ENCODE results near the gene PPIP5K1. TPM values are rescaled to one million over a fixed set of nuclear protein-coding genes. Genes with fewer than 3 reads are reported as not detected.

Gene PPIP5K1
- total RNA-seq, 1 donor from 2014 or later, result 71.0 TPM

DNA sequence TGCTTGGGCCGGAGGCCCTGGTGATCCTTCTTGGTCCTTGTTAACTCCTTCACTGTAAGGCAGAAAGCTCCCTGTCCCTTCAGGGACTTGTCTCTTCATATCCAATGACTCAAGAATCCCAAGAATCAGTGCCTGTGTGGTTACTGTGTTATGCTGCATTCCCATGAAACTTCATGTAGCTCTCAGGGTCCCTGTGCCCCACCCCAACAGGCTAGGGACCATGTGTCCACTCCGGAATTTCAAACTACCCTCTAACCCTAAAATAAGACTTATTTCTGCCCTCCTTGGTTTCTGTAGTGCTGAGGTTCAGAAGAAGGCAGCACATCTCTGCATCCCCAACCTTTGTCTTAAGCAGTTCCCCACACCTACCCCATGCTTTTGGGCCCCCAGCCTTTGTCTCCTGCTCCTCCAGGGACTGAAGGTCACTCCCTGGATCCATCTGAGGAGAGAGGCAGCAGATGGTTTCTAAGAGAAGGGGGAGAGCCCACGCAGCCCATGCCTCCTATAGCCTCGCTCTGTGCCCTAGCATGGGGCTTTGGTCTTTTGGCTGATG lies 73.1 kb downstream of the PPIP5K1 start:
- H3K4me3 Mint-ChIP-seq, result no peak overlapping the region
- ChIA-PET CTCF (interaction anchor here (1.2 to 3.0 kb wide), 2 partner anchors 24 to 33 kb away, joined by 3 to 7 read pairs; partner anchors contain the start of gene TP53BP1), POLR2A (interaction anchor here (0.7 kb wide), 1 partner anchor 260 kb away, joined by 3 read pairs; the partner anchor contains the start of gene ELL3)
- no peak for TF ChIP-seq CTCF (IDR thresholded peaks at IDR 0.05)
- H3K4me1 Mint-ChIP-seq, result peaks cover 22% of the 10 kb centered on the region
- H3K36me3 Mint-ChIP-seq (ENCODE audit: low read depth), result no peaks in the 10 kb centered on the region
- DNase-seq (no peak), ATAC-seq (ENCODE audit: low read depth) (no peak)
- intact Hi-C loops (cut with micrococcal nuclease), result loop anchor here (10.0 kb wide), 1 partner anchor 308 kb away; the partner anchor contains the start of genes MFAP1 and WDR76
- no peaks in the 10 kb centered on the region for H3K9me3 Mint-ChIP-seq
- H3K27ac Mint-ChIP-seq, result no peak overlapping the region
- peaks cover 45% of the 10 kb centered on the region for H3K27me3 Mint-ChIP-seq

GRCh38 chr15:43516185-43516584 lies 73.8 kb downstream of the PPIP5K1 start:
- Mint-ChIP-seq H3K36me3 (ENCODE audit: low read depth) (no peaks in the 10 kb centered on the region), H3K4me1 (peaks cover 26% of the 10 kb centered on the region), H3K4me3 (no peak overlapping the region), H3K27ac (no peak overlapping the region), H3K9me3 (no peaks in the 10 kb centered on the region), H3K27me3 (peaks cover 46% of the 10 kb centered on the region)
- intact Hi-C loops (cut with micrococcal nuclease), result loop anchor here (10.0 kb wide), 1 partner anchor 309 kb away; the partner anchor contains the start of genes MFAP1 and WDR76
- ChIA-PET CTCF (interaction anchor here (1.2 to 3.0 kb wide), 3 partner anchors 23 to 40 kb away, joined by 3 to 7 read pairs (median 3); partner anchors contain the start of gene TP53BP1), POLR2A (no interaction called here)
- ATAC-seq (ENCODE audit: low read depth) (no peak), DNase-seq (no peak)
- no peak for TF ChIP-seq CTCF (IDR thresholded peaks at IDR 0.05)

DNA sequence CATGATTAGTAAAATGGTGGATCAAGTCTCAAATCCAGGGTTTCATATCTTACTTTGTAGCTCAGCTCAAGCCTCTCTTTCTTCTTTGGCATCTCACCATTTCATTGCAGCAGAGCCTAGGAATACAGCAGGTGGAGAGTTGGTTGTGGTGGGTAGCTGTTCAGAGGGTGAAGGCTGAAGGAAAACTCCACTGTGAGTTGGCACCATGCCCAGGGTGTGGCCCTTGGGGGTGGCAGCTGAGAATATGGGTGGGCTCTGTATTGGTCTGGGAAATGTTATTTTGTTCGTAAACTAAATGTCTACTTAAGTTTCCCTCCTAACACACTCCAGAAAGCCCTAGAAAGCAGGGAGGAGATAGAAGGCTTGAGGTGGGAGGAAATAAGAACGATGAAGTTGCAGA lies 74.3 kb downstream of the PPIP5K1 start:
- H3K36me3 Mint-ChIP-seq (ENCODE audit: low read depth), result no peaks in the 10 kb centered on the region
- no peak for DNase-seq
- POLR2A ChIA-PET, result no interaction called here
- intact Hi-C loops (cut with micrococcal nuclease), result loop anchor here (2.0 to 10.0 kb wide), 3 partner anchors 33 to 309 kb away; partner anchors contain the start of genes MFAP1 and WDR76
- H3K9me3 Mint-ChIP-seq, result no peaks in the 10 kb centered on the region
- no peak for TF ChIP-seq CTCF (IDR thresholded peaks at IDR 0.05)
- peaks cover 46% of the 10 kb centered on the region for H3K27me3 Mint-ChIP-seq
- CTCF ChIA-PET, result interaction anchor here (1.2 to 3.0 kb wide), 4 partner anchors 23 to 75 kb away, joined by 3 to 9 read pairs (median 5); partner anchors contain the start of gene TP53BP1
- peaks cover 29% of the 10 kb centered on the region for H3K4me1 Mint-ChIP-seq
- H3K4me3 Mint-ChIP-seq, result no peak overlapping the region
- ATAC-seq (ENCODE audit: low read depth), result no peak
- H3K27ac Mint-ChIP-seq, result no peak overlapping the region

DNA sequence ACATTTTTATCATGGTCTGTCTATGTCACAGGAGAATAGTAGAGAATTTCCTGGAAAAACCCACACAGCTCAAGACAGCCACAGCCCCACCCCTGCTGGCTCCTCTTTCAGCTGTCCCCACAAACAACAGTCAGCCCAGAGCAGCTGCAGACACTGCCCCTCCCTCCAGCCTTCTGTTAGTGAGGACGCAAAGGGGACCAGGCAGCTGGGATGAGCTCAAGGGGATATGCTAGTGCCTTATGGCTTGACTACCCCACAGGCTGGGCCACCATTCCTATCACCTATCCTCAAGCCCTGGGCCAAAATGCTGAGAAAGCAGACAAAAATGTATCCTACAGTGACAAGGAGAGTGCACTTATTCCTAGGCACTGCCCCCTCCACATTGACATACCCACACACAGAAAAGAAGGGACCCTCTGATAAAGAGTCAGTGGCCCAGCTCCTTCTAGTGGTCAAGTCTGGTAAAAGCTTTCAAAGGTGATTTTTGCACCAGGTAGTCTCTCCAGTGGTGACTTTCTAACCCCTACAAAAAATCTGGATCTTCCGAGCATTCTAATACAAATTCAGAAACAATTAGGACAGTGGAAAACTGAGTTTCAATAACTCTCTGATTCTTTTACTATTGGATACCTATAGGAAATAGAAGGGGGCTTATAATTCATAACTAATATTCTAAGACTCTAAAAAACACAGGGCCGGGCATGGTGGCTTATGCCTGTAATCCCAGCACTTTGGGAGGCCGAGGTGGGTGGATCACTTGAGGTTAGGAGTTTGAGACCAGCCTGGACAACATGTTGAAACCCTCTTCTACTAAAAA lies 75.6 kb downstream of the PPIP5K1 start:
- POLR2A ChIA-PET, result interaction anchor here (0.7 to 1.6 kb wide), 3 partner anchors 21 to 231 kb away, joined by 3 to 5 read pairs (median 4); partner anchors contain the start of gene TP53BP1
- H3K27ac Mint-ChIP-seq, result no peak overlapping the region
- CTCF ChIA-PET, result interaction anchor here (0.6 to 3.0 kb wide), 11 partner anchors 21 to 143 kb away, joined by 3 to 10 read pairs (median 4); partner anchors contain the start of gene TP53BP1
- TF ChIP-seq CTCF (IDR thresholded peaks at IDR 0.05), result no peak
- H3K27me3 Mint-ChIP-seq, result peaks cover 39% of the 10 kb centered on the region
- DNase-seq, result no peak
- intact Hi-C loops (cut with micrococcal nuclease), result loop anchor here (2.0 to 10.0 kb wide), 4 partner anchors 32 to 310 kb away; partner anchors contain the start of genes MFAP1, PDIA3 and WDR76
- H3K4me1 Mint-ChIP-seq, result peaks cover 35% of the 10 kb centered on the region
- H3K36me3 Mint-ChIP-seq (ENCODE audit: low read depth), result peaks cover 4% of the 10 kb centered on the region
- no peaks in the 10 kb centered on the region for H3K9me3 Mint-ChIP-seq
- ATAC-seq (ENCODE audit: low read depth), result no peak
- no peak overlapping the region for H3K4me3 Mint-ChIP-seq
